GM23338 (cell line): ENCODE data around the gene MYH10. TPM values are rescaled to one million over a fixed set of nuclear protein-coding genes. Genes with fewer than 3 reads are reported as not detected.

ENCODE experiments used
- ATAC-seq: fragments of 200-7000 bp; cut with Tn5 transposase; 3 replicates; pipeline ENCODE4 v1.9.1; 2020
- DNase-seq: peaks from one replicate; pipeline ENCODE4 v3.0.0-alpha.2; 2015; ENCODE audit warnings: low spot score
- H2AFZ ChIP-seq: fragments of 200-600 bp; sonication (generic); 2 replicates; pipeline ENCODE4 v1.8.0; 2016; ENCODE audit warnings: antibody characterized with exemption, mild to moderate bottlenecking, moderate library complexity
- H3F3A ChIP-seq: fragments of 200-600 bp; sonication (generic); replicated peaks from 2 replicates; pipeline ENCODE4 v1.8.0; 2017; ENCODE audit warnings: antibody characterized with exemption, mixed run types, low read depth
- H3K27ac ChIP-seq: fragments of 200-600 bp; sonication (generic); 2 replicates; pipeline ENCODE4 v1.6.1; 2016; ENCODE audit warnings: low read depth
- H3K27me3 ChIP-seq: fragments of 200-600 bp; sonication (generic); 2 replicates; pipeline ENCODE4 v1.8.0; 2016; ENCODE audit warnings: mild to moderate bottlenecking, mixed run types, moderate library complexity; ENCODE audit not compliant: insufficient read depth
- H3K36me3 ChIP-seq: fragments of 200-600 bp; sonication (generic); 2 replicates; pipeline ENCODE4 v1.8.0; 2016; ENCODE audit warnings: mild to moderate bottlenecking; ENCODE audit not compliant: insufficient read depth
- H3K4me1 ChIP-seq: fragments of 200-600 bp; sonication (generic); 2 replicates; pipeline ENCODE4 v1.8.0; 2016; ENCODE audit warnings: mild to moderate bottlenecking, moderate library complexity; ENCODE audit not compliant: insufficient read depth
- H3K4me2 ChIP-seq: fragments of 200-600 bp; sonication (generic); 2 replicates; pipeline ENCODE4 v1.7.1; 2017; ENCODE audit warnings: mixed run types
- H3K4me3 ChIP-seq: fragments of 200-600 bp; sonication (generic); 2 replicates; pipeline ENCODE4 v1.6.1; 2016; ENCODE audit warnings: mixed run types
- H3K79me2 ChIP-seq: fragments of 200-600 bp; sonication (generic); replicated peaks from 2 replicates; pipeline ENCODE4 v1.8.0; 2017; ENCODE audit warnings: mild to moderate bottlenecking; ENCODE audit not compliant: insufficient read depth
- H3K9me2 ChIP-seq: fragments of 200-600 bp; sonication (generic); 2 replicates; pipeline ENCODE4 v1.8.0; 2017; ENCODE audit not compliant: insufficient read depth
- H4K20me1 ChIP-seq: fragments of 200-600 bp; sonication (generic); replicated peaks from 2 replicates; pipeline ENCODE4 v1.8.0; 2017; ENCODE audit warnings: mild to moderate bottlenecking; ENCODE audit not compliant: insufficient read depth
- H3K27ac Mint-ChIP-seq: 2 replicates; pipeline ENCODE4 v1.8.0; 2020; ENCODE audit warnings: inconsistent platforms, mild to moderate bottlenecking, moderate library complexity, mixed read lengths
- H3K27me3 Mint-ChIP-seq: 3 replicates; pipeline ENCODE4 v1.8.0; 2022; ENCODE audit warnings: low read depth, mild to moderate bottlenecking, moderate library complexity, mixed read lengths, inconsistent platforms; ENCODE audit not compliant: insufficient read depth, poor library complexity
- H3K36me3 Mint-ChIP-seq: 3 replicates; pipeline ENCODE4 v1.8.0; 2021; ENCODE audit warnings: low read depth, mild to moderate bottlenecking, inconsistent platforms, moderate library complexity, mixed read lengths
- H3K4me1 Mint-ChIP-seq: 3 replicates; pipeline ENCODE4 v1.8.0; 2020; ENCODE audit warnings: mild to moderate bottlenecking, inconsistent platforms, mixed read lengths
- H3K4me3 Mint-ChIP-seq: 3 replicates; pipeline ENCODE4 v1.8.0; 2021; ENCODE audit warnings: moderate library complexity, mild to moderate bottlenecking, inconsistent platforms, mixed read lengths
- H3K9me3 Mint-ChIP-seq: 3 replicates; pipeline ENCODE4 v1.8.0; 2020; ENCODE audit warnings: moderate library complexity, mild to moderate bottlenecking, inconsistent platforms, mixed read lengths
- CREB1 ChIP-seq: fragments of 250-450 bp; sonication (Bioruptor Pico); IDR thresholded peaks from 2 replicates; pipeline ENCODE4 v1.5.0; 2020; ENCODE audit warnings: low read depth, mild to moderate bottlenecking, moderate library complexity
- CTCF ChIP-seq, 2 experiments: fragments of 200-600 bp in 1 of 2; sonication (generic) in 1 of 2; conservative IDR thresholded peaks; 2 replicates each; pipeline versions ENCODE4 v1.5.1 to v1.6.1; 2016 to 2017; ENCODE audit warnings: antibody characterized with exemption in 2 of 2, low read depth in 2 of 2, mild to moderate bottlenecking in 2 of 2, moderate library complexity in 1 of 2
- ETS1 ChIP-seq: IDR thresholded peaks from 2 replicates; pipeline ENCODE4 v1.6.1; 2016; ENCODE audit warnings: antibody characterized with exemption
- EZH2 ChIP-seq: fragments of 200-600 bp; sonication (generic); IDR thresholded peaks from one replicate; pipeline ENCODE4 v1.8.0; 2017; ENCODE audit warnings: antibody characterized with exemption, mild to moderate bottlenecking, low read depth; ENCODE audit not compliant: unreplicated experiment
- EZH2phosphoT487 ChIP-seq: fragments of 200-600 bp; sonication (generic); IDR thresholded peaks from one replicate; pipeline ENCODE4 v1.8.1; 2018; ENCODE audit warnings: antibody characterized with exemption; ENCODE audit not compliant: unreplicated experiment
- NANOG ChIP-seq: IDR thresholded peaks from 2 replicates; pipeline ENCODE4 v1.6.1; 2016; ENCODE audit warnings: antibody characterized with exemption, borderline replicate concordance
- POLR2AphosphoS5 ChIP-seq: IDR thresholded peaks from 2 replicates; pipeline ENCODE4 v1.6.1; 2016; ENCODE audit warnings: antibody characterized with exemption, low read depth
- REST ChIP-seq: IDR thresholded peaks from one replicate; pipeline ENCODE4 v1.6.1; 2018; ENCODE audit warnings: antibody characterized with exemption; ENCODE audit not compliant: unreplicated experiment
- STAT1 ChIP-seq: IDR thresholded peaks from one replicate; pipeline ENCODE4 v1.6.1; 2016; ENCODE audit warnings: antibody characterized with exemption; ENCODE audit not compliant: unreplicated experiment
- polyA plus RNA-seq: library from polyadenylated mRNA; unstranded; fragments of >200 nt; fragmentation: Nextera tagmentation; extraction: Ambion mirVana; gene quantifications from 2 replicates; pipeline ENCODE4 v1.2.1, GENCODE V29; 2016
- total RNA-seq: library from RNA; depleted of rRNA; stranded (reverse); fragments of >200 nt; shearing (Covaris generic); gene quantifications from 2 replicates; pipeline ENCODE4 v1.2.3, GENCODE V29; 2014

The MYH10 gene
- total and polyA plus RNA-seq, 2 experiments from 2014 or later, result 89.5 to 230 TPM

DNA sequence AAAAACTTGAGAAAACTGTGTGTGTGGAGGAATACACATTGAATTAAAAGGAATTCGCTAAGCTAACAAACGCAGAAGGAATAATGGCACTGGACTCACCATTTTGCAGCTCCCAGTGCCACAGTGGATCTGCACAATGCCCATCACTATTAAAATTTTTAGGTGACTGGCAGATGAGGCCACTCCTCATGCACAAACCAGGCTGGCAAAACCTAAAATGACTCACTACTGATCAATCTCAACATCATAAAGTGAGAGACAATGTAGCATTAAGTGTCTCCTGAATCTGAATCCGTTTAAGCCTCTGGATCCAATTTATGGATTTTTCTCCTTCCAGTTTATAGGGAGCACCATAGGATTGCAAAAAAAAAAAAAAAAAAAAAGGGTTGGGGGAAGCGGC lies 20.6 kb downstream of the MYH10 start:
- no peaks in the 10 kb centered on the region for H3K9me3 Mint-ChIP-seq
- no peak overlapping the region for H3K4me3 Mint-ChIP-seq
- H3K4me3 ChIP-seq, result no peak overlapping the region
- H3K27ac ChIP-seq, result peak overlapping the region; percentile 30; the same call in 1 of the 2 replicates
- H3K27ac Mint-ChIP-seq, result no peak overlapping the region
- no peaks in the 10 kb centered on the region for H3K27me3 ChIP-seq
- H2AFZ ChIP-seq, result no peak overlapping the region
- H3K9me2 ChIP-seq, result no peaks in the 10 kb centered on the region
- H3F3A ChIP-seq, result no peaks in the 10 kb centered on the region
- H3K4me1 Mint-ChIP-seq, result peaks cover 43% of the 10 kb centered on the region
- no peaks in the 10 kb centered on the region for H3K36me3 ChIP-seq
- peaks cover 63% of the 10 kb centered on the region for H4K20me1 ChIP-seq
- no peak for DNase-seq
- peaks cover 52% of the 10 kb centered on the region for H3K4me1 ChIP-seq
- TF ChIP-seq POLR2AphosphoS5 (no peak), CREB1 (CRISPR knock-in tag) (no peak), EZH2 (no peak)
- H3K36me3 Mint-ChIP-seq, result peaks cover 36% of the 10 kb centered on the region
- H3K27me3 Mint-ChIP-seq, result peaks cover 5% of the 10 kb centered on the region
- ATAC-seq, result no peak
- peak overlapping the region; percentile 67; the same call in 1 of the 2 replicates for H3K4me2 ChIP-seq
- peaks cover 100% of the 10 kb centered on the region for H3K79me2 ChIP-seq

DNA sequence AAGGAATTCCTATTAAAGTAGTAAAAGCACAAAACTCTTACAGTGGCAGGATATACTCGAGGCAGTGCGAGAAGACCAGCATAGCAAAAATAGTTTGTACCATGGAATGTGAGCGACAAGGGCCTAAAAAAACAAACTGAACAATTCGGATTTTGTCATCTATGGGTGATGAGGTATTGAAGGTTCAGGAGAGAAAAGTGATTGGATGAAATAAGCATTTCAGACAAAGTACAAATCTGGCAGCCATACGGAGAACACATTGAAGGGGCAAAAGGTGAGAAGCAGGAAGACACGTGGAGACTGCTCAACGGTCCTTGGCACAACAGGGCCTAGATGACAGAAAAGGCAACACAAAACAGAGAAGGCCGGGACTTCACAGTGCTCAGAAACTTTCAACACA lies 22.5 kb downstream of the MYH10 start:
- peaks cover 60% of the 10 kb centered on the region for H4K20me1 ChIP-seq
- H3K4me2 ChIP-seq, result peak overlapping the region; percentile 56; the same call in 1 of the 2 replicates
- Mint-ChIP-seq H3K36me3 (peaks cover 28% of the 10 kb centered on the region), H3K4me3 (no peak overlapping the region; the same call in 2 of the 3 replicates), H3K27ac (0 out of 2 replicates have a peak overlapping the region, but pooled peaks have one; percentile 11), H3K27me3 (peaks cover 2% of the 10 kb centered on the region), H3K4me1 (peaks cover 40% of the 10 kb centered on the region), H3K9me3 (no peaks in the 10 kb centered on the region)
- no peaks in the 10 kb centered on the region for H3F3A ChIP-seq
- H3K9me2 ChIP-seq, result no peaks in the 10 kb centered on the region
- H3K4me1 ChIP-seq, result peaks cover 45% of the 10 kb centered on the region
- H3K27me3 ChIP-seq, result no peaks in the 10 kb centered on the region
- DNase-seq (no peak), ATAC-seq (no peak)
- H3K27ac ChIP-seq, result peak overlapping the region; percentile 74; the same call in 1 of the 2 replicates
- no peak overlapping the region for H3K4me3 ChIP-seq
- no peak overlapping the region for H2AFZ ChIP-seq
- H3K79me2 ChIP-seq, result peaks cover 100% of the 10 kb centered on the region
- no peaks in the 10 kb centered on the region for H3K36me3 ChIP-seq
- TF ChIP-seq STAT1 (no peak), NANOG (no peak), CTCF (conservative IDR thresholded peaks at IDR 0.05; ENCODE audit: low read depth in 2 of 2) (no peak), ETS1 (no peak), REST (no peak), EZH2phosphoT487 (no peak), POLR2AphosphoS5 (no peak), CREB1 (CRISPR knock-in tag) (no peak)
